ENCODE measurements around the gene DPH1.

Gene DPH1

GRCh38 chr17:2027528-2028233 lies 2.3 kb upstream of the DPH1 start:
- no peak for DNase-seq (ENCODE audit: low read depth in 3 of 3)

- DNase-seq (ENCODE audit: low read depth in 3 of 3), result no peak
These were observed 1.7 kb upstream of the DPH1 start for GRCh38 chr17:2028234-2028614.

- no peak for DNase-seq (ENCODE audit: low read depth in 3 of 3)
These were observed 1.2 kb upstream of the DPH1 start for GRCh38 chr17:2028737-2029136.

GRCh38 chr17:2030779-2031163 lies 818 bp downstream of the DPH1 start:
- no peak for DNase-seq (ENCODE audit: low read depth in 3 of 3)

GRCh38 chr17:2033153-2033552 lies 3.2 kb downstream of the DPH1 start:
- no peak for DNase-seq (ENCODE audit: low read depth in 3 of 3)

- DNase-seq (ENCODE audit: low read depth in 3 of 3), result no peak
These were observed 4.2 kb downstream of the DPH1 start for GRCh38 chr17:2034157-2034556.

GRCh38 chr17:2034806-2035540 lies 5.0 kb downstream of the DPH1 start:
- no peak for DNase-seq (ENCODE audit: low read depth in 3 of 3)

GRCh38 chr17:2035541-2036488 lies 5.9 kb downstream of the DPH1 start:
- DNase-seq (ENCODE audit: low read depth in 3 of 3), result no peak

GRCh38 chr17:2037155-2037554 lies 7.2 kb downstream of the DPH1 start:
- no peak for DNase-seq (ENCODE audit: low read depth in 3 of 3)

GRCh38 chr17:2040219-2040827 lies 10.4 kb downstream of the DPH1 start:
- no peak for DNase-seq (ENCODE audit: low read depth in 3 of 3)

GRCh38 chr17:2040942-2041560 lies 11.1 kb downstream of the DPH1 start:
- no peak for DNase-seq (ENCODE audit: low read depth in 3 of 3)

GRCh38 chr17:2041561-2042389 lies 11.8 kb downstream of the DPH1 start, which contains the start of gene OVCA2:
TSS of gene OVCA2 (plus strand) at chr17:2042022. CDS start at chr17:2042048, 26 bp downstream.
- DNase-seq (ENCODE audit: low read depth in 3 of 3), result peak; percentile 92 to 97 (median 96)

GRCh38 chr17:2042390-2042847 lies 12.5 kb downstream of the DPH1 start:
- DNase-seq (ENCODE audit: low read depth in 3 of 3), result no peak

GRCh38 chr17:2042933-2043332 lies 13.0 kb downstream of the DPH1 start:
- DNase-seq (ENCODE audit: low read depth in 3 of 3), result no peak

- DNase-seq (ENCODE audit: low read depth in 3 of 3), result no peak
These were observed 13.8 kb downstream of the DPH1 start for GRCh38 chr17:2043785-2044184.

GRCh38 chr17:2044263-2044894 lies 14.4 kb downstream of the DPH1 start:
- no peak for DNase-seq (ENCODE audit: low read depth in 3 of 3)

GRCh38 chr17:2047590-2047989 lies 17.6 kb downstream of the DPH1 start:
- no peak for DNase-seq (ENCODE audit: low read depth in 3 of 3)

GRCh38 chr17:2048805-2049204 lies 18.9 kb downstream of the DPH1 start:
- DNase-seq (ENCODE audit: low read depth in 3 of 3), result no peak

- DNase-seq (ENCODE audit: low read depth in 3 of 3), result peak in 2 of 3 donors; percentile 78 to 85
These were observed 19.7 kb downstream of the DPH1 start for GRCh38 chr17:2049333-2050299.
